Measurements from ENCODE around the gene IPO8.
"Not testable (repeated sequence)": the region's sequence is repeated elsewhere in the genome, so short reads cannot be mapped to it uniquely, and the experiment has no call there.

IPO8 gene

DNA sequence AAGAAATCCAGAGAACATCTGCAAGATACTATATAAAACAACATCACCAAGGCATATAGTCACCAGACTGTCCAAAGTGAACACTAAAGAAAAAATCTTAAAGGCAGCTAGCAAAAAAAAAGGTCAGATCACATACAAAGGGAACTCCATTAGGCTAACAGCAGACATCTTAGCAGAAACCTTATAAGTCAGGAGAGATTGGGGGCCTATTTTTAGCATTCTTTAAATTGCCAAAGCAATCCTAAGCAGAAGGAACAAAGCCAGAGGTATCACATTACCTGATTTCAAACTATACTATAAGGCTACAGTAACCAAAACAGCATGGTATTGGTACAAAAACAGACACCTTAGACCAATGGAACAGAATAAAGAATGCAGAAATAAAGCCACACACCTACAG lies 92.5 kb downstream of the IPO8 start:
- DNase-seq, result no peak

DNA sequence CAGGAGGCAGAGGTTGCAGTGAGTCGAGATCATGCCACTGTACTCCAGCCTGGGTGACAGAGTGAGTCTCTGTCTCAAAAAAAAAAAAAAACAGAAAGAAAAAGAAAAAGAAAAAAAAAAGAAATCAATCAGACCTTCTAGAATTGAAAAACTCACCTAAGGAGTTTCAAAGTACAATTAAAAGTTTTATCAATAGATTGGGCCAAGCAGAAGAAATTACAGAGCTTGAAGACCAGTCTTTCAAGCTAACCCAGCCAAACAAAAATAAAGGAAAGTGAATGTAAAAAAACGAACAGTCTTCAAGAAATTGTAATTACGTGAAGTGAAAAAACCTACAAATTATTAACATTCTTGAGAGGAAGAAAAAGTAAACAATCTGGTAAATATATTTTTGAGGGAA lies 93.0 kb downstream of the IPO8 start:
- no peak for DNase-seq

DNA sequence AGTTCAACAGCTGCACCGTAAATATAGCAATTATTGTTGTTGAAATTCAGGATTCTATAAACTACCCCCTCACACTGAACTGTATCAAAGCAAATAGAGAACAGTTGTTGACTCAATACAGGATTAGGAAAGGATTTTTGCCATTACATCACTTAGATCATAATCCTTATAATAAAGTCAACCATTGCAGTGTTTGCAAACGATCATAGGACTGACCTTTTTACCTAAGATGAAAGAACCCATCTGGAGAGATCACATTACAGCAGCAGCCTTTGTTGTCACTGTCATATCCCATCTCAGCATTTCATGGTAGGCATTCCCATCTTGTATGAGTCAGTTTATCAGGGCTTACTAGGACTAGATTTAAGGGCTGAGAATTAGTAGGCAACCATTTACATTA lies 96.1 kb downstream of the IPO8 start:
- no peak for DNase-seq

DNA sequence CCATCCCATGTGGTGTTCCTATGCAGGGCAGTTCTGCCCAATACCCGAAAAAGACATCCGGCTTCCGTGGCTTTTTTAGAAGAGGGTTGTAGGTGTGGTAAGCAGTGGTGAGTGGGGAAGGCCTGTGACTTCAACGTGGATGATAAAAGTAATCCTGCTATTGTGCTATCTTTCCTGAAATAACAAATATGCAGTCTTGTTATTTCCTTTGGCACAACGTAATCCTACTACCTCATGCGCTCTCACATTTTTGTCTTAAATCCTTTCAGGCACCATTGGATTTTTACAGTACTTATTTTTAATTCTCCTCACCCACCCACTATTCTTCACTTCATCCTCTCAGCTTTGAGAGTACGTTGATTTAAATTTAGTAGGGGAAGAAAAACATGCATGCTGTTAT lies 96.8 kb downstream of the IPO8 start:
- DNase-seq, result no peak

DNA sequence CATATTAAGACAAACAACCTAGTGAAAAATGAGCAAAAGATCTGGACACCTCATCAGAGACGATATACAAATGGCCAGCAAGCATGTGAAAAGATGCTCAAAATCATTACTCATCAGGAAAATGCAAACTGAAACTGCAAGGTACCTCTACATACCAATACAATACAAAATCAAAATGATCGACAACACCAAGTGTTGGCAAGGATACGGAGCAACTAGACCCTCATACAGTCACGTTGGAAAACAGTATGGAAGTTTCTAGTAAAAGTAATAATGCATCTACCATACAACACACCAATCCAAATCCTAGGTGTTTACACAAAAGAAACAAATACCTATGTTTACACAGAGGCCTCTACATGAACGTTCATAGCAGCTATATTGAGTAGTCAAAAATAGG lies 99.9 kb downstream of the IPO8 start:
- DNase-seq, result no peak

DNA sequence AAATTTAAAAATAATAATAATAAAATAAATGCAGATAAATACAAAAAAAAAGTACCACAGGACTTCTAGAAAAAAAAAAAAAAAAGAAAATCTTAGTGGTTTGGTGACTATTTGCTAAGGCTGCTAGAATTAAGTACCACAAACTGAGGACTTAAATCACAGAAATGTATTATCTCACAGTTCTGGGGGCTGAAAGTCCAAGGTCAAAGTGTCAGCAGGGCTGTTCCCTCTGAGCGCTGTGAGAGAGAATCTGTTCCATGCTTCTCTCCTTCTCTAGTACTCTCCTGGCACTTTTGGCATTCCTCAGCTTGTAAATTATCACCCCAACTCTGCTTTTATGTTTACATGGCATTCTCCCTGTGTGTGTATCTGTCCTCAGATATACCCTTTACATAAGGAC lies 101.2 kb downstream of the IPO8 start:
- no peak for DNase-seq

DNA sequence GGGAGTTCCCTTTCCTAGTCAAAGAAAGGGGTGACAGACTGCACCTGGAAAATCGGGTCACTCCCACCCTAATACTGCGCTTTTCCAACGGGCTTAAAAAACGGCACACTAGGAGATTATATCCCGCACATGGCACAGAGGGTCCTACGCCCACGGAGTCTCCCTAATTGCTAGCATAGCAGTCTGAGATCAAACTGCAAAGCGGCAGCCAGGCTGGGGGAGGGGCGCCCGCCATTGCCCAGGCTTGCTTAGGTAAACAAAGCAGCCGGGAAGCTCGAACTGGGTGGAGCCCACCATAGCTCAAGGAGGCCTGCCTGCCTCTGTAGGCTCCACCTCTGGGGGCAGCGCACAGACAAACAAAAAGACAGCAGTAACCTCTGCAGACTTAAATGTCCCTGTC lies 107.1 kb downstream of the IPO8 start:
- DNase-seq, result not testable (repeated sequence)

DNA sequence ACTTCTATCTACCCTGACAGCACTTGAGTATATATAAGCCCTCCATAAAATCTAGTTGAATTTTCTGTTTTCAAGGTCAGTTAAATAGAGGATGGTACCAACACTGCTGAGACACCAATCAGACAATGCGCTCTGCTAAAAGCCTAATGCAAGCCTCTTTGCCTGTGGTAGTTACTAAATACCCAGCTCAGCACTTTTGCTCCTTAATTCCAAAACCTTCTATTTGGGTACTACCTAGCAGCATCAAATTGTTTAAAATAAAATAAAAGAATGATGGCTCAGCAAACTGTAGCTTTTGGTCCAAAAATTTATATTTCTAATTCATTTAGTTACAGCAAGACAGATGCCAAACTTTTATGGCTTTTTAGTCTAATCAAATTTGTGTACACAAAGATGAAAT lies 107.9 kb downstream of the IPO8 start:
- no peak for DNase-seq

DNA sequence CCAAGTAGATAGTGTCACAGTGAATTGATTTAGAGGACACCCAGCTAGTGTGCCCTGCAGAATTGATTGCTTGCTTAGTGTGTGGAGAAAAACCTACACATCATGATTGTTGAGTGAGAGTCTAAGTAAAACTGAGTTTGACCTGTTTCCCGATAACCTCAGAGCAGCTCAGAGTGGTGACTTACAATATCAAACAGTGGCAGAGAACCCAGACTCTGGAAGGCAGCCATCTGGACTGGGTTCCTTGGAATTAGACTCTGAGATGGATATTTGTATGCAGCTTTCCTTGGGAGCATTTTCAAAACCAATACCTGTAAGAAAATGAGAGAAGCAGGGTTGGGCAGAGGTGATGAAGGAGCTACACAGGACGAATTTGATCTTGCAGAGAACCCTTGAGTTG lies 109.8 kb downstream of the IPO8 start:
- DNase-seq, result no peak

DNA sequence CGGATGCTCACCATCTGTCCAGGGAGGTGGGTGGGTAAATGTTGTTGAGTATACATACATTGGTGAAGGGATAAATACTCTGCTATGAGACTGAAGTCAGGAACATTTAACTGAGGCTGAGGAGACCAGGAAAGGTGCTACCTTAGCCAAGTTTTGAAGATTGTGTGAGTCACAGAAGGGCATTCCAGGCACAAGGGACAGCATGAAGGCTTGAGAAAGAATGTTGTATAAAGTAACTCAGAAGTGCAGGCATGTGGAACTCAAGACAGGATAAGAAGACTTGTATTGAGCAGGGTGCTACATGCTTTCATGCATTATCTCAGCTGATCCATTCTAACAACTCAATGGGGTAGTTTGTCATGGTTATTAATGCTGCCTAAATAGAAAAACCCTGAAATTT lies 112.7 kb downstream of the IPO8 start:
- no peak for DNase-seq

DNA sequence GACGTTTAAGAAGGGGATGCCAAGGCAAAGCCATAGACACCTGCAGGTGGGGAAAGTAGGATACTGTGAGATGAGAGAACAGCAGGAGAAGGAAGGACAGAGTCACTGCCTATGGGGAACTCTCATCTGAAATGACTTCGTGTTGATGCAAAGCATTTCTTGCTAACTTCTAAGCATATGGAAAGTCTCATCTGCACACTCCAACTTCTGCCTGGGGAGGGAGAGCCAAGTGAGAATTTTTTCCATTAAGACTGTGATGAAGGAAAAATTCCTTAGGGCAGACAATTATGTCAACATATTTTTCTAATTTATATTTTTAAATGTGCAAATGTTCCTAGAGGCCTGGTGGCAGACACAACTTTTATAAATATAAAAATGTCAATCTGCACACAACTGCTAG lies 115.3 kb downstream of the IPO8 start:
- DNase-seq, result no peak

All from KG1 (cell line).